GM12891 (cell line): ENCODE measurements around the gene GRPEL2.

ENCODE experiments used
- PAX5 ChIP-seq: IDR thresholded peaks from 2 replicates; pipeline ENCODE4 v1.6.1; 2011; ENCODE audit warnings: low read length, moderate library complexity, mild to moderate bottlenecking; ENCODE audit not compliant: insufficient read depth, severe bottlenecking
- POLR2A ChIP-seq: IDR thresholded peaks from 2 replicates; pipeline ENCODE4 v1.6.1; 2011; ENCODE audit warnings: low read depth, low read length, control low read depth
- POLR2AphosphoS5 ChIP-seq: IDR thresholded peaks from 2 replicates; pipeline ENCODE4 v1.6.1; 2011; ENCODE audit warnings: low read depth, low read length, control low read depth
- TAF1 ChIP-seq: IDR thresholded peaks from 2 replicates; pipeline ENCODE4 v1.6.1; 2011; ENCODE audit warnings: low read depth, low read length, control low read depth

DNA sequence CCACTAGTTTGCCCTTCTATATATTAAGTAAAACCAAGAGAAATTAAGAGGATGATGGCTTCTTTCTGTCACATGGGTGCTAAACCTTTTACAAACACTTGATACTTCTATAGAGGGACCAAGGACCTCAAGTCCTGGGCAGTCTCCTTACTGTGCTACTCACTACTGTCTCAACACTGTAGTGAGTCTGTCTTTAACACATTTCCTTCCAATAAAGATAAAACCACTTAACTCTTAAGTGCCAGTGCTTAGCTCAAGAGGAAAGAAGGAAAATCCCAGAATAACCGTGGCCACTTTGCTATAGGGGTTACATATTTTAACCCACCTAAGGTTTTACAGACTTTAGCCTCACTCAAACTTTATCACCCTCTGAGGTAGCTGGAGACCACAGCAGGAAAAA is 4.4 kb upstream of the GRPEL2 start:
- no peak for TF ChIP-seq PAX5
- TF ChIP-seq POLR2A = no peak
- TF ChIP-seq POLR2AphosphoS5 = no peak
- TF ChIP-seq TAF1 = no peak
